K562 (cell line): ENCODE measurements around the gene ATOH8.

Experiments used
- BRCA1 ChIP-seq, 2 experiments: fragments of 450-650 bp in 1 of 2; sonication (generic) in 1 of 2; formaldehyde crosslinking in 1 of 2; IDR thresholded peaks; 2 replicates each; pipeline versions ENCODE4 v1.5.0 to v1.6.1; 2017 to 2020; ENCODE audit warnings: mild to moderate bottlenecking in 1 of 2, missing genetic modification reagents in 1 of 2
- CTCF ChIP-seq, 3 experiments: IDR thresholded peaks in 2 of 3; conservative IDR thresholded peaks in 1 of 3; 2 replicates each; pipeline ENCODE4 v1.5.1; 2011 to 2012; ENCODE audit warnings: low read length in 3 of 3, mild to moderate bottlenecking in 3 of 3, control low read depth in 2 of 3, improper control_type of control experiment in 1 of 3, inconsistent platforms in 1 of 3, low read depth in 1 of 3, mixed read lengths in 1 of 3, moderate library complexity in 1 of 3; ENCODE audit not compliant: insufficient read depth in 2 of 3
- E2F3 ChIP-seq: fragments of 250-450 bp; sonication (Bioruptor Pico); IDR thresholded peaks from 2 replicates; pipeline ENCODE4 v1.4.0; 2020; ENCODE audit warnings: mild to moderate bottlenecking
- EP300 ChIP-seq: IDR thresholded peaks from 2 replicates; pipeline ENCODE4 v1.6.1; 2012; ENCODE audit warnings: low read length, improper control_type of control experiment
- EWSR1 ChIP-seq: fragments of 450-650 bp; IDR thresholded peaks from 2 replicates; pipeline ENCODE4 v1.6.1; 2018; ENCODE audit warnings: borderline replicate concordance, mild to moderate bottlenecking, low read depth, moderate library complexity; ENCODE audit not compliant: partially characterized antibody
- FOXM1 ChIP-seq, 2 experiments: fragments of 450-650 bp in 1 of 2; sonication (generic) in 1 of 2; formaldehyde crosslinking in 1 of 2; IDR thresholded peaks; 2 replicates each; pipeline versions ENCODE4 v1.6.1 to v1.9.0; 2017 to 2022; ENCODE audit warnings: low read depth in 2 of 2, mild to moderate bottlenecking in 2 of 2, missing genetic modification reagents in 1 of 2, moderate library complexity in 1 of 2
- POLR2A ChIP-seq: fragments of 450-650 bp; conservative IDR thresholded peaks from 2 replicates; pipeline ENCODE4 v1.6.1; 2016
- YY1 ChIP-seq, 3 experiments: IDR thresholded peaks; 2 replicates each; pipeline ENCODE4 v1.6.1; 2011; ENCODE audit warnings: low read length in 2 of 3, mild to moderate bottlenecking in 2 of 3, moderate library complexity in 2 of 3, borderline replicate concordance in 1 of 3, control low read depth in 1 of 3, low read depth in 1 of 3; ENCODE audit not compliant: insufficient read depth in 3 of 3, insufficient replicate concordance in 2 of 3, control insufficient read depth in 1 of 3, insufficient read length in 1 of 3; ENCODE audit errors: extremely low read depth in 1 of 3
- ZBTB43 ChIP-seq: sonication (generic); formaldehyde crosslinking; IDR thresholded peaks from 2 replicates; pipeline ENCODE4 v1.8.0; 2023; ENCODE audit warnings: mild to moderate bottlenecking, missing genetic modification reagents
- ZNF280B ChIP-seq: fragments of 250-450 bp; sonication (Bioruptor Pico); IDR thresholded peaks from 2 replicates; pipeline ENCODE4 v1.5.1; 2021; ENCODE audit warnings: mild to moderate bottlenecking
- ZNF77 ChIP-seq: fragments of 250-450 bp; sonication (Bioruptor Pico); IDR thresholded peaks from 2 replicates; pipeline ENCODE4 v1.5.0; 2020

- TF ChIP-seq CTCF (IDR thresholded peaks at IDR 0.05 in 2 of 3, conservative IDR thresholded peaks at IDR 0.05 in 1 of 3; ENCODE audit: insufficient read depth in 2 of 3, low read depth in 1 of 3, low read length in 3 of 3), result no peak
- no peak for TF ChIP-seq FOXM1 (IDR thresholded peaks at IDR 0.05; ENCODE audit: low read depth)
- TF ChIP-seq FOXM1 (CRISPR knock-in tag; IDR thresholded peaks at IDR 0.05; ENCODE audit: low read depth), result no peak
- no peak for TF ChIP-seq EP300
- TF ChIP-seq EWSR1, result no peak
- TF ChIP-seq YY1 (IDR thresholded peaks at IDR 0.05; ENCODE audit: borderline replicate concordance in 1 of 3, control insufficient read depth in 1 of 3, extremely low read depth in 1 of 3, insufficient read depth in 3 of 3, insufficient read length in 1 of 3, insufficient replicate concordance in 2 of 3, low read depth in 1 of 3, low read length in 2 of 3), result no peak
- no peak for TF ChIP-seq ZNF280B (CRISPR knock-in tag)
- no peak for TF ChIP-seq POLR2A
- TF ChIP-seq ZBTB43 (CRISPR knock-in tag), result no peak
- no peak for TF ChIP-seq E2F3 (CRISPR knock-in tag)
- no peak for TF ChIP-seq ZNF77
- no peak for TF ChIP-seq BRCA1 (IDR thresholded peaks at IDR 0.05)
- TF ChIP-seq BRCA1 (CRISPR knock-in tag; IDR thresholded peaks at IDR 0.05), result no peak
Observed at GRCh38 chr2:85706063-85706462, 47.7 kb upstream of the ATOH8 start.
